CD14-positive monocyte (primary cell): ENCODE results near the gene DCAF17. TPM values are rescaled to one million over a fixed set of nuclear protein-coding genes. Genes with fewer than 3 reads are reported as not detected.

Source experiments
- DNase-seq, 3 donors: peaks; one replicate each; pipeline ENCODE4 v3.0.0-alpha.2; 2011 to 2022
- H2AFZ ChIP-seq: 2 replicates; pipeline ENCODE4 v1.6.0; 2012; ENCODE audit warnings: mild to moderate bottlenecking, low read depth, low read length, inconsistent platforms; ENCODE audit not compliant: insufficient read depth, poor library complexity, severe bottlenecking
- H3K27ac ChIP-seq, 2 donors: 1 replicate in 1 of 2; 2 replicates in 1 of 2; pipeline ENCODE4 v1.5.1; 2012 to 2013; ENCODE audit warnings: low read length in 2 of 2, control low read depth in 1 of 2, inconsistent platforms in 1 of 2, low read depth in 1 of 2, mild to moderate bottlenecking in 1 of 2
- H3K27me3 ChIP-seq, 2 donors: one replicate each; pipeline versions ENCODE4 v1.6.0 to v1.6.1; 2011 to 2013; ENCODE audit warnings: low read length in 2 of 2; ENCODE audit not compliant: control insufficient read depth in 2 of 2, insufficient read depth in 2 of 2
- H3K36me3 ChIP-seq, 2 donors: replicated peaks in 1 of 2; 1 replicate in 1 of 2; 2 replicates in 1 of 2; pipeline versions ENCODE4 v1.5.1 to v1.6.1; 2012 to 2013; ENCODE audit warnings: low read length in 2 of 2, control low read depth in 1 of 2, inconsistent platforms in 1 of 2, mild to moderate bottlenecking in 1 of 2; ENCODE audit not compliant: insufficient read depth in 2 of 2, control insufficient read depth in 1 of 2
- H3K4me1 ChIP-seq, 2 donors: 1 replicate in 1 of 2; 2 replicates in 1 of 2; pipeline versions ENCODE4 v1.5.1 to v1.6.1; 2012 to 2013; ENCODE audit warnings: low read length in 2 of 2, control low read depth in 1 of 2, inconsistent platforms in 1 of 2, mild to moderate bottlenecking in 1 of 2, moderate library complexity in 1 of 2; ENCODE audit not compliant: insufficient read depth in 2 of 2, control insufficient read depth in 1 of 2
- H3K4me2 ChIP-seq: replicated peaks from 2 replicates; pipeline ENCODE3; 2012; ENCODE audit warnings: low read length, moderate library complexity, mild to moderate bottlenecking; ENCODE audit not compliant: poor library complexity, severe bottlenecking; ENCODE audit errors: extremely low read depth
- H3K4me3 ChIP-seq, 3 experiments: fragments of 200-600 bp in 1 of 3; sonication (generic) in 1 of 3; replicated peaks in 1 of 3; 1 replicate in 2 of 3; 2 replicates in 1 of 3; pipeline ENCODE4 v1.5.1; 2011 to 2013; ENCODE audit warnings: low read length in 3 of 3, mild to moderate bottlenecking in 3 of 3, control low read depth in 2 of 3, low read depth in 2 of 3, inconsistent platforms in 1 of 3, moderate library complexity in 1 of 3
- H3K79me2 ChIP-seq: 2 replicates; pipeline ENCODE4 v1.6.0; 2012; ENCODE audit warnings: mild to moderate bottlenecking, control low read depth, inconsistent platforms, low read length, moderate library complexity; ENCODE audit not compliant: insufficient read depth
- H3K9ac ChIP-seq: 2 replicates; pipeline ENCODE4 v1.6.0; 2017; ENCODE audit warnings: low read length, mild to moderate bottlenecking; ENCODE audit not compliant: insufficient read depth, poor library complexity, severe bottlenecking
- H3K9me3 ChIP-seq, 2 donors: replicated peaks in 1 of 2; 1 replicate in 1 of 2; 2 replicates in 1 of 2; pipeline versions ENCODE4 v1.5.1 to v1.6.1; 2012 to 2013; ENCODE audit warnings: low read length in 2 of 2, control low read depth in 1 of 2; ENCODE audit not compliant: control insufficient read depth in 1 of 2, insufficient read depth in 1 of 2
- H4K20me1 ChIP-seq: 2 replicates; pipeline ENCODE4 v1.6.0; 2012; ENCODE audit warnings: mild to moderate bottlenecking, low read length, control low read depth, moderate library complexity; ENCODE audit not compliant: insufficient read depth
- H3K27ac Mint-ChIP-seq, 7 donors: one replicate each; pipeline ENCODE4 v1.8.0; 2020; ENCODE audit warnings: mild to moderate bottlenecking in 7 of 7, mixed read lengths in 7 of 7, moderate library complexity in 6 of 7, inconsistent platforms in 2 of 7
- H3K27me3 Mint-ChIP-seq, 3 donors: one replicate each; pipeline ENCODE4 v1.8.0; 2021 to 2022; ENCODE audit warnings: low read depth in 3 of 3, mild to moderate bottlenecking in 3 of 3, mixed read lengths in 3 of 3, moderate library complexity in 3 of 3, inconsistent platforms in 1 of 3
- H3K36me3 Mint-ChIP-seq, 2 donors: one replicate each; pipeline ENCODE4 v1.8.0; 2020; ENCODE audit warnings: mixed read lengths in 2 of 2, inconsistent platforms in 1 of 2, mild to moderate bottlenecking in 1 of 2
- H3K4me1 Mint-ChIP-seq: one replicate; pipeline ENCODE4 v1.8.0; 2020; ENCODE audit warnings: mild to moderate bottlenecking, mixed read lengths
- H3K4me3 Mint-ChIP-seq, 2 donors: one replicate each; pipeline ENCODE4 v1.8.0; 2020; ENCODE audit warnings: mild to moderate bottlenecking in 2 of 2, mixed read lengths in 2 of 2, moderate library complexity in 1 of 2
- H3K9me3 Mint-ChIP-seq, 7 donors: one replicate each; pipeline ENCODE4 v1.8.0; 2020 to 2022; ENCODE audit warnings: mixed read lengths in 7 of 7, mild to moderate bottlenecking in 6 of 7, moderate library complexity in 6 of 7, inconsistent platforms in 2 of 7
- WGBS: methylation state at CpG from one replicate; pipeline ENCODE4 v1.1.5; 2013; ENCODE audit warnings: missing lambda C conversion rate; ENCODE audit not compliant: insufficient coverage; 5-methylcytosine and 5-hydroxymethylcytosine counted together
- intact Hi-C, 2 donors: fragments of 100-400 bp; cut with micrococcal nuclease; formaldehyde crosslinking; loops; one replicate each; pipeline versions ENCODE4 v1.15.0 to v1.15.1; 2023
- polyA plus RNA-seq, 3 donors: library from polyadenylated mRNA; depleted of rRNA in 1 of 3; unstranded in 2 of 3; stranded (reverse) in 1 of 3; fragments of 300-500 nt in 2 of 3; fragments of >200 nt in 1 of 3; fragmentation: Illumina TruSeq in 2 of 3; gene quantifications; 1 replicate in 2 of 3; 2 replicates in 1 of 3; pipeline ENCODE4 v1.2.3, GENCODE V29; 2012 to 2021
- TF ChIP-seq, protein P1 (sequence below): fragments of 200-600 bp; IDR thresholded peaks from one replicate; pipeline ENCODE4 v1.8.0; 2022; ENCODE audit warnings: antibody characterized with exemption, mild to moderate bottlenecking

The DCAF17 gene
- polyA plus RNA-seq, 3 donors: 4.1 to 7.2 (median 7.0) TPM

DNA sequence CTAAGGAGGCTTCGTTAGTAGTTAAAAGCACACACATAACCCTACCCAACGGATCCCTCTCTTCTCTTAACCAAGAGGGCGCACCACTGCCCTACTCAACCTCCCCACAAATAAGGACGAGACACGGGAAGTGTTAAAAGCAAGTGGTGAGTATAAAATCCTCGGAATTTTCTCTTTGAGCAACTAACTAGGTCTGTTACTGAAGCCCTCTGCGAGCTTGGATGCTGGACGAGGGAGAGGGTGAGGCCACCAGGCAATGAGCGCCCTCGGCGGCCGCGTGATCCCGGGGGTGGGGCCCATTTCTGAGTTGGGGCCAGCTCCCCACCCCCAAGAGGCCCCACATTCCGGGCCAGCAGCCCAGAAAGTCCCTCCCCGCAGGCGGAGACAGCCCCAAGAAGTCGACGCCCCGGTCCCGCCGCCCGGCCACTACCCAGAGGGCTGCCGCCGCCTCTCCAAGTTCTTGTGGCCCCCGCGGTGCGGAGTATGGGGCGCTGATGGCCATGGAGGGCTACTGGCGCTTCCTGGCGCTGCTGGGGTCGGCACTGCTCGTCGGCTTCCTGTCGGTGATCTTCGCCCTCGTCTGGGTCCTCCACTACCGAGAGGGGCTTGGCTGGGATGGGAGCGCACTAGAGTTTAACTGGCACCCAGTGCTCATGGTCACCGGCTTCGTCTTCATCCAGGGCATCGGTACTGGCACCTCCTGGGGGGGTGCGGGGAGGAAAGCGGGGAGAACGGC is 88.2 kb downstream of the DCAF17 start, which contains the start of gene CYBRD1:
Gene CYBRD1 (plus strand): TSS at position 423 of the 736 bp plus-strand sequence. CDS start 72 bp downstream, at position 495.
- TF ChIP-seq, protein P1, sequence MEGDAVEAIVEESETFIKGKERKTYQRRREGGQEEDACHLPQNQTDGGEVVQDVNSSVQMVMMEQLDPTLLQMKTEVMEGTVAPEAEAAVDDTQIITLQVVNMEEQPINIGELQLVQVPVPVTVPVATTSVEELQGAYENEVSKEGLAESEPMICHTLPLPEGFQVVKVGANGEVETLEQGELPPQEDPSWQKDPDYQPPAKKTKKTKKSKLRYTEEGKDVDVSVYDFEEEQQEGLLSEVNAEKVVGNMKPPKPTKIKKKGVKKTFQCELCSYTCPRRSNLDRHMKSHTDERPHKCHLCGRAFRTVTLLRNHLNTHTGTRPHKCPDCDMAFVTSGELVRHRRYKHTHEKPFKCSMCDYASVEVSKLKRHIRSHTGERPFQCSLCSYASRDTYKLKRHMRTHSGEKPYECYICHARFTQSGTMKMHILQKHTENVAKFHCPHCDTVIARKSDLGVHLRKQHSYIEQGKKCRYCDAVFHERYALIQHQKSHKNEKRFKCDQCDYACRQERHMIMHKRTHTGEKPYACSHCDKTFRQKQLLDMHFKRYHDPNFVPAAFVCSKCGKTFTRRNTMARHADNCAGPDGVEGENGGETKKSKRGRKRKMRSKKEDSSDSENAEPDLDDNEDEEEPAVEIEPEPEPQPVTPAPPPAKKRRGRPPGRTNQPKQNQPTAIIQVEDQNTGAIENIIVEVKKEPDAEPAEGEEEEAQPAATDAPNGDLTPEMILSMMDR: no peak
- Histone ChIP-seq H3K9ac (peak within 1 kb of the TSS; percentile 75), H3K36me3 (no peaks in the 10 kb centered on the region), H3K27me3 (no peaks in the 10 kb centered on the region), H3K79me2 (peaks cover 39% of the 10 kb centered on the region), H3K4me1 (peaks cover 16 to 24% of the 10 kb centered on the region in 2 donors), H4K20me1 (peaks cover 8% of the 10 kb centered on the region), H3K27ac (peak within 1 kb of the TSS; percentile 60 to 83), H2AFZ (peak within 1 kb of the TSS; percentile 95), H3K4me2 (peak within 1 kb of the TSS; percentile 99), H3K9me3 (no peaks in the 10 kb centered on the region), H3K4me3 (peak within 1 kb of the TSS; percentile 55 to 85 (median 72))
- WGBS: under 1% methylated on average over 39 of the region's 45 CpGs
- Mint-ChIP-seq H3K27ac (peak within 1 kb of the TSS; percentile 58 to 87 (median 84)), H3K36me3 (no peaks in the 10 kb centered on the region), H3K4me3 (peak within 1 kb of the TSS; percentile 96 to 97), H3K27me3 (peaks cover 0 to 2% (median 1%) of the 10 kb centered on the region in 3 donors), H3K9me3 (peaks cover 0 to 7% (median 0%) of the 10 kb centered on the region in 7 donors), H3K4me1 (peaks cover 21% of the 10 kb centered on the region)
- peak; percentile 10 to 36 (median 15) for DNase-seq
- intact Hi-C loops: no loop called here

DNA sequence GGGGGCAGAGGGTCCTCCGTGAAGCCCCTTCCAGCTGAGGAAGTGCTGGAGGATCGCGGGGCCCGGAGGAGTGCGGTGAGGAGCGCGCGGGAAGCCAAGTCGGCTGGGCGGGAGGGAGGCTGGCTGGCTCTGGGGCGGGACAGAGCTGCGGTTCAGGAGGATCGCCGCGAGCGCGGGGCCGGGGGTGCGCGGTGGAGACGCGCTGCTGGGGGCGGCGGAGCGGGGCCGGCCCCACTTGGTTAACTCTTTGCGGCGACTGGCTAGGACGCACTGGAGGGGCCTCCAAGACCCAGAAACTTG is 88.7 kb downstream of the DCAF17 start:
- H3K4me3 ChIP-seq: peak overlapping the region; percentile 55 to 85 (median 72)
- peaks cover 45% of the 10 kb centered on the region for H3K79me2 ChIP-seq
- under 1% methylated on average over 29 of the region's 29 CpGs for WGBS
- H3K27ac Mint-ChIP-seq: peak overlapping the region; percentile 58 to 87 (median 84)
- peaks cover 0 to 2% (median 1%) of the 10 kb centered on the region in 3 donors for H3K27me3 Mint-ChIP-seq
- H3K27me3 ChIP-seq: no peaks in the 10 kb centered on the region
- H3K4me1 Mint-ChIP-seq: peaks cover 21% of the 10 kb centered on the region
- H3K4me2 ChIP-seq: peak overlapping the region; percentile 99
- peak in 1 of 3 donors; percentile 14 for DNase-seq
- peaks cover 0 to 4% (median 0%) of the 10 kb centered on the region in 7 donors for H3K9me3 Mint-ChIP-seq
- no peaks in the 10 kb centered on the region for H3K36me3 ChIP-seq
- H3K36me3 Mint-ChIP-seq: peaks cover 0 to 3% of the 10 kb centered on the region in 2 donors
- H4K20me1 ChIP-seq: peaks cover 11% of the 10 kb centered on the region
- intact Hi-C loops: no loop called here
- H3K9me3 ChIP-seq: no peaks in the 10 kb centered on the region
- peak overlapping the region; percentile 75 for H3K9ac ChIP-seq
- peaks cover 16 to 24% of the 10 kb centered on the region in 2 donors for H3K4me1 ChIP-seq
- TF ChIP-seq, protein P1: no peak
- peak overlapping the region; percentile 2 to 83 for H3K27ac ChIP-seq
- peak overlapping the region; percentile 95 for H2AFZ ChIP-seq
- peak overlapping the region; percentile 96 to 97 for H3K4me3 Mint-ChIP-seq
